BLaER1 (cell line): ENCODE results near the gene SKIC8.

Source experiments
- H3K27ac ChIP-seq: shearing (Covaris generic); formaldehyde crosslinking; 2 replicates; pipeline ENCODE4 v1.8.1; 2022
- H3K27me3 ChIP-seq: shearing (Covaris generic); formaldehyde crosslinking; 2 replicates; pipeline ENCODE4 v1.8.1; 2022
- H3K36me3 ChIP-seq: shearing (Covaris generic); formaldehyde crosslinking; 2 replicates; pipeline ENCODE4 v1.8.1; 2022
- H3K4me1 ChIP-seq: shearing (Covaris generic); formaldehyde crosslinking; 2 replicates; pipeline ENCODE4 v1.8.1; 2022
- H3K4me2 ChIP-seq: shearing (Covaris generic); formaldehyde crosslinking; 2 replicates; pipeline ENCODE4 v1.8.1; 2022
- H3K4me3 ChIP-seq: shearing (Covaris generic); formaldehyde crosslinking; 2 replicates; pipeline ENCODE4 v1.8.1; 2022
- H3K9ac ChIP-seq: shearing (Covaris generic); formaldehyde crosslinking; 2 replicates; pipeline ENCODE4 v1.8.1; 2022
- H3K9me3 ChIP-seq: shearing (Covaris generic); formaldehyde crosslinking; 2 replicates; pipeline ENCODE4 v1.8.1; 2022
- H4K20me1 ChIP-seq: shearing (Covaris generic); formaldehyde crosslinking; 2 replicates; pipeline ENCODE4 v1.8.1; 2022
- Cebpa-rat ChIP-seq: shearing (Covaris generic); IDR thresholded peaks from 2 replicates; pipeline ENCODE4 v1.8.1; 2022

SKIC8 gene

DNA sequence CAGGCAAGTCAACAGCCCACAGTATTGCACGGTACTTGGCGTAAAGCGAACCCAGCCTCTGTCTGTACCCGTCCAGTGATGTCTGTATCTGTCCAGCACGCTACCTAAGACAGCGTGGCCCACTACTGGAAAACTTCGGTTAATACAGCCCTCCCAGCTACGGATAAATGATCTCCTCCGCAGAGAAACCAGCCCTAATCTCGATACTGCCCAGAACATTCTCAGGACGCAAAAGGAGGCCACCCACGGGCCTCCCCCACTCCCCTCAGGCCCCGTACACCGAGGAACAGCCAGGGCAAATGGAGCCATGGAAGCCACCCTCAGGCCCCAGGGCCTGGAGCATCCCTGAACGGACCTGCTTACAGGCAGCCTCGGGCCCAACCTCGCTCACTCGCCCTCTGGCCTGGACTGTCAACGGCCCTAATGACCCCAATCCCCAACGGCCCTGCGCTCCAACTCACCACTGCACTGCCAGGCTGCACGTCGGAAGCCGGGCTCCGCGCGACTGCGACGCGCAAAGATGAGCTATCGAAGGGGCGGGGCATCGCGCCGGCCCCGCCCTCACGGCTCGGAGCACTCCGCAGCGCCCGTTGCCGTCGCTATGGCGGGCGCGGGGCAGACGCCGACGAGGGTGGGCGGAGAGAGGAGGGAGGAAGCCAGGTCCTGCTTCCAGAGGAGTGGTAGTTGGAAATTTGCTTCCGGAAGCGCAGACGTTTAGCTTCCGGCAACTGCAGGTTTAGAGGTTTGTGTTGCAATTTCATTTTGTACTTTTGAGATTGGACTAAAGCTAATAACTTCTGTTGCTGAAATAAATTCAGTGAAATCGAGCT, at the start of gene SKIC8:
Gene SKIC8 (minus strand): TSS at position 509 of the 830 bp plus-strand sequence. CDS start 3,923 bp downstream, outside the sequence.
- Histone ChIP-seq H3K4me3 (peak within 1 kb of the TSS; percentile 89), H4K20me1 (0 out of 2 replicates have a peak, but pooled peaks cover 4% of the 10 kb centered on the region), H3K4me1 (peaks cover 19% of the 10 kb centered on the region), H3K27me3 (no peaks in the 10 kb centered on the region), H3K9me3 (no peaks in the 10 kb centered on the region), H3K27ac (peak within 1 kb of the TSS; percentile 72), H3K36me3 (peaks cover 14% of the 10 kb centered on the region), H3K9ac (peak within 1 kb of the TSS; percentile 84), H3K4me2 (peak within 1 kb of the TSS; percentile 85)
- no peak for TF ChIP-seq Cebpa-rat

DNA sequence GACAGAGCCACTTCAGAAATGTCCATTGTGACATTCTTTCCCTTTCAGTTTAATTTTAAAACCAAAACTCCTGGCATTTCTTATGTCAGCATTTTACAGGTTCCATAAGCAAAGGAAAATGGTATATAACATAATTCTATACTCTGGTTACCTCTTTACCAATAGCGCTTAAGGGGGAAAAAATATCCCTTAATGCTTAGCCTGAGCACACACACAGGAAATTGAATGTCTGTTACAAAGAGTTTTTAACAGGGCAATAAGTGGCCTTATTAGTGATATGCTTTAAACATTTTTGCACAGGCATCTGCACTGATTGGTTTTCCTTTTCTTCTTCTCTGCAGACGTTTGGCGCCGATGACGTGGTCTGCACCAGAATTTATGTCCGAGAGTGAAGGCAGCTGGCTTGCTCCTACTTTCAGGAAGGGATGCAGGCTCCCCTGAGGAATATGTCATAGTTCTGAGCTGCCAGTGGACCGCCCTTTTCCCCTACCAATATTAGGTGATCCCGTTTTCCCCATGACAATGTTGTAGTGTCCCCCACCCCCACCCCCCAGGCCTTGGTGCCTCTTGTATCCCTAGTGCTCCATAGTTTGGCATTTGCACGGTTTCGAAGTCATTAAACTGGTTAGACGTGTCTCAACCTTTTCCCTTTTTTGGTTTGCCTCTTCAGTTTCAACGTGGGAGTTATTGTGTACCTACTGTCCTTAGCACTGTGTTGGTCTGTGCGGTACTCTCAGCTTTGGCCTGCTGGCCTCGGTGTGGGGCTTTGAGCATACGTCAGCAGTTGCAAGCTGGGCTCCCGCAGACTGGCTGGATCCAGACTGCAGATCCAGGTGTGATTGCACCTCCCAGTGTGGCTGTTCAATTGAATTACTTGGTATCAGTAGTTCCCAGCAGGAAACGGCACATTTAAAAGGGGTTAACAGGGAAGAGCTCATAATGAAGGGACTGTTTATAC, 48.5 kb upstream of the SKIC8 start:
- Histone ChIP-seq H3K9ac (no peak overlapping the region), H4K20me1 (no peaks in the 10 kb centered on the region), H3K36me3 (no peaks in the 10 kb centered on the region), H3K27me3 (0 out of 2 replicates have a peak, but pooled peaks cover 2% of the 10 kb centered on the region), H3K4me2 (no peak overlapping the region), H3K4me1 (no peaks in the 10 kb centered on the region), H3K9me3 (no peaks in the 10 kb centered on the region), H3K4me3 (no peak overlapping the region), H3K27ac (no peak overlapping the region)
- TF ChIP-seq Cebpa-rat = no peak

DNA sequence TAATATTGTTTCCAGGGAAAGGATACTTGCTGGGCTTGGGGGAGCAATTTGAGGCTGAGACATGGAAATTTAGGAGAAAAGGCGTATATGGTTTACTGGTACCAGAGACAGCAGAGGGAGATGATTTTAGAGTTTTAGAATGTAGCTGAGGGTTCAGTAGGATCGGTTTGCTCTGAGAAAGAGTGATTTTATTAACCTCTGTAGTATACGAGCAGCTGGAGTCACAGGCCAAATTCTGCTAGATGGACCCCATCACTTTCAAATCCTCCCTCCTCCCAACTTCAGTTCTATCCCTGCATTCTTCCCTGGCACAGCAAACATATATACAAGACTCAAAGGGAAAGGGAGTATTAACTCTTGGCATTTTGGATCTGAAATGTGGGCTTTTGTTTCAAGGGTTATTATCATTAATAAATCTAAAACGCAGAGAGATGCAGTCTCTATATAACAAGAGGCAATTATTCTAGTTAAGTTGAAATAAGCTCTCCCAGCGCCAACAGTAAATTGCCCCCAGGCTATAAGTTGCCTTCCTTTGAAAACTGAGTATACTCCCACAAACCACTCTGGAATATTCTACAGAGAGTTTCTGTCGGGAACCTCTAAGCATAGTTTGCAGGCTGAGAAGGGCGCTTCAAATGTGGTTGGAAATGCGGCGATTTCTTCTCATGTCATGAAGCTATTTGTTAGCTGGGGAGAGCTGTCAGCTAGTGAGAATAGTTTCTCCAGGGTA, 46.2 kb upstream of the SKIC8 start:
- Histone ChIP-seq H3K4me2 (no peak overlapping the region), H3K27me3 (peaks cover 23% of the 10 kb centered on the region), H3K9ac (no peak overlapping the region), H3K27ac (no peak overlapping the region), H3K4me1 (0 out of 2 replicates have a peak, but pooled peaks cover under 1% of the 10 kb centered on the region), H3K36me3 (no peaks in the 10 kb centered on the region), H3K9me3 (no peaks in the 10 kb centered on the region), H3K4me3 (no peak overlapping the region), H4K20me1 (no peaks in the 10 kb centered on the region)
- TF ChIP-seq Cebpa-rat = no peak

DNA sequence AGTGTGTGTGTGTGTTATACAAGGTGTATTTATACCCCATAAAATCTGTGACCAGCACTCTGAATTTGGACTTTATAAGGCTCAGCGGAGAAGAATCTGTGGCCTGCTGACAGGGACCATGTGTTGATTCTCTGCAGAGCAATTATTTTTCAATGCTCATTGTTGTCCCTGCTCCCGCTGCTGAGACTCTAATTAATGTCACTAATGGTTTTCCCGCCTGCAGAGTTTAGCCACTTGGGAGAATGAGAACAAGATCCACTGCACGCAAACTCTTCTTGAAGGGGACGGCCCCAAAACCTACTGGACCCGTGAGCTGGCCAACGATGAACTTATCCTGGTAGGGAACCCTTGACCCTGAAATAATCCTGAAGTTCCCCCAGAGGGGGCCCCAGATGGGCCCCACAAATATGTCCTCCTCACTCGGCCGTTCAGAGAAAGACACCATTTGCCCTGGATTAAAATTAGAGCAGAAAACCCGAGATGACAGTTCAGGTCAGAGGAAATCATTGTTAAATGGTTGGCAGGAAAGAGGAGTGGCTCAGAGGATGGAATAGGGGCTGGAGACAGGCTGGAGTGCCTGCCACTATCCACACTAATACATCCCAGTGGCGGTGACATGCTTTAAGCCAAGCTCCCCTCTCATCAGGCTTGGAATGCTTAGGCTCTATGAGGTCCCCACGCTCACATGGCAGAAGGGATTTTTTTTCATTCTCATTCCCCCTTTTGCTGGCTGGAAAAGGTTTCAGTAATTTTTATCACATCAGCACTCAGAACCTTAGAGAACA, 44.1 kb upstream of the SKIC8 start:
- H3K9ac ChIP-seq = no peak overlapping the region
- peaks cover 12% of the 10 kb centered on the region for H3K4me1 ChIP-seq
- H4K20me1 ChIP-seq = no peaks in the 10 kb centered on the region
- peaks cover 43% of the 10 kb centered on the region for H3K27me3 ChIP-seq
- TF ChIP-seq Cebpa-rat = no peak
- no peaks in the 10 kb centered on the region for H3K36me3 ChIP-seq
- no peaks in the 10 kb centered on the region for H3K9me3 ChIP-seq
- H3K4me2 ChIP-seq = no peak overlapping the region
- H3K4me3 ChIP-seq = no peak overlapping the region
- H3K27ac ChIP-seq = no peak overlapping the region

DNA sequence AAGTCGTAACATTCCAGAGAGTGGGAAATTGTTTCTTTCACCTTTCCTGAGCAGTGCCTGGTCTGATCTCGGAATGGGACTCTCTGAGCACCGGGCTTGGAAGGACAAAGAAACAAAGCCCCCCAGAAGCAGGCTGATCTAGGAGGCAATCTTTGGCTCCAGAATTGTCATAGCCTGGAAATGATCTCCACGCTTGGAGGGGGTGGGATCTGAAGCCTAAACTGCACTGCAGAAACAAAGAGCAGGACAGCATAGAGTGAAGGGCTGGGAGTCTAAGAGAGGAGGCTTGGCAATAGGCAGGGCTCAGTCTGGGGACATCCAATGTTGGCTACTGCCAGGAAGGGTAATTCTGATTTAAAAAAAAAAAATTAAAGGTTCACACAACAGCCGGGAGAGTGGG, 42.6 kb upstream of the SKIC8 start:
- peaks cover 12% of the 10 kb centered on the region for H3K4me1 ChIP-seq
- H3K27me3 ChIP-seq = peaks cover 43% of the 10 kb centered on the region
- H3K4me2 ChIP-seq = no peak overlapping the region
- no peak for TF ChIP-seq Cebpa-rat
- no peaks in the 10 kb centered on the region for H4K20me1 ChIP-seq
- H3K4me3 ChIP-seq = no peak overlapping the region
- H3K9me3 ChIP-seq = no peaks in the 10 kb centered on the region
- H3K27ac ChIP-seq = no peak overlapping the region
- no peak overlapping the region for H3K9ac ChIP-seq
- H3K36me3 ChIP-seq = no peaks in the 10 kb centered on the region

DNA sequence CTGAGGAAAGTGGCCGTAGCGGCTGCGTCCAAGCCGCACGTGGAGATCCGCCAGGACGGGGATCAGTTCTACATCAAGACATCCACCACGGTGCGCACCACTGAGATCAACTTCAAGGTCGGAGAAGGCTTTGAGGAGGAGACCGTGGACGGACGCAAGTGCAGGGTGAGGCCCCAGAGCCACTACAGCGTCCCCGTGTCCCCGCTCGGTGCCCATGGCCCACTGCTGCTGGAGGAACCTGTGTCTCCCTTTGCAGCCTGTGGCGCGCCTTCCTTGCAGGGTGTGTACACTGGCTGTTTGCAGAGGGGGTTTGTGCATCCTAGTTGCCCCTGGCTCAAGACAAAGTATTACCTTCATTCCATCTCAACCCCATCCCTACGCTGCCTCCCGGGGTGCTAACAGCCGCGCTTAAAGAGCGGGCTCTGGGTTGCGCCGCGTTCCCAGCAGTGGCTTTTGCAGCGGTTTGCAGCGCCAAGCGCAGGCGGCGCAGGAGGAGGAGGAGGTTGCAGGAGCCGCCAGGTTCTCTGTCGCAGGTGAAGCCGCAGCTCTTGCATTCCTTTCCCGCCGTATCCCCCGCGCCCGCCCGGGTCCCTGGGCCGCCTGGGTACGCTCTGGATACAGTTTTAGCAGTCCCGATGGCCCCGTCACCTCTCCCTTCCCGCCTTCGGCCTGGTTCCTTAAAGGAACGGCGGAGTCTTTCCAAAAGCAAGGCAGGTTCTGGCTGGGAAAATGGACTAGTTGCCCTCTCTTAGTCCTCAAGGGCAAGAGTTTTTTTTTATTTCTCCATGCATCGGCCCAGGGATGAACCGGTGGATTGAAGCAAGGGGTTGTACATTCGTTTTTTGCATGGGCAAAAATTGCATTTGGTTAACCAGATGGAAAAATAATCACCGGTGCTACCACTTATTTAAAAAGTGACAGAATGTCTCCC, 41.9 kb upstream of the SKIC8 start:
- Histone ChIP-seq H3K36me3 (no peaks in the 10 kb centered on the region), H3K9ac (no peak overlapping the region), H3K4me1 (peaks cover 12% of the 10 kb centered on the region), H3K27me3 (peaks cover 43% of the 10 kb centered on the region), H3K9me3 (no peaks in the 10 kb centered on the region), H4K20me1 (no peaks in the 10 kb centered on the region), H3K27ac (no peak overlapping the region), H3K4me3 (no peak overlapping the region), H3K4me2 (no peak overlapping the region)
- no peak for TF ChIP-seq Cebpa-rat

DNA sequence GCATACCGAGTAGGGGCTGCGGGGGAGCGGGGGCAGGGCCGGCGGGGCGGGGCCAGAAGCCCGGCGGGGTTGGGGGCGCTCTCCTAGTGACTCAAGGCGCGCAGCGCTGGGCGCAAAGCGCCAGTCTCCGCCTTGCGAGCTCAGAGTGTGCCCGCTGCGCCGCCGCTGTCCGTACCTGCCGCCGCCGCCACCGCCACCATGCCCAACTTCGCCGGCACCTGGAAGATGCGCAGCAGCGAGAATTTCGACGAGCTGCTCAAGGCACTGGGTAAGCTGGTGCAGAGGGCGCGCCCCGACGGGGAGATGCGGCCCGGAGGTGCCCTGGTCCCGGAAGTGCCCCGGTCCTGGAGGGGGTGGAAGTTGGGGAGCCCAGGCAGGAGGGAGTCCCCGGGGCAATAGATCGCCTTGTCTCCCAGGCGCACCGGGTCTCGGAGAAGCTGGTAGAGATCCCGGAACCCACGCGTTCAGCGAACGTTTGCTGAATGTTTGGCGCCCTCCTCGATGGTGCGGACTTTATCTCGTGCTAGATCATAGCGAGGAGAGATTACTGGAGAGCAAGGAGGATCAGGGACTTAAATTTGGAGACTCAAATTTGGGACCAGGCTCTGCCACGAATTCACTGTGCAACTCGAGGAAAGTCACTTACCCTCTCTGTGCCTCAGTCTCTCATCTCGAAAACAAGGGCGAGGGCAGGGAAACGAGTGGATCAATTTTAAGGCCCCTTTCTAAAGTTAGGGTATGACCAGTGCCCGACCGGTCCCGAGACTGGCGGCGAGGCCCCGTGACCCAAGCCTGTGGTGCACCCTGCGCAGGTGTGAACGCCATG, 41.0 kb upstream of the SKIC8 start, which contains the start of gene CRABP1:
Gene CRABP1 (plus strand): TSS at position 123 of the 826 bp plus-strand sequence. CDS start 76 bp downstream, at position 199.
- Histone ChIP-seq H3K4me1 (peaks cover 12% of the 10 kb centered on the region), H3K9ac (no peak within 1 kb of the TSS), H3K27ac (no peak within 1 kb of the TSS), H3K9me3 (no peaks in the 10 kb centered on the region), H3K36me3 (no peaks in the 10 kb centered on the region), H3K4me2 (peak within 1 kb of the TSS; percentile 53), H4K20me1 (no peaks in the 10 kb centered on the region), H3K4me3 (no peak within 1 kb of the TSS), H3K27me3 (peaks cover 43% of the 10 kb centered on the region)
- TF ChIP-seq Cebpa-rat = no peak
